Ureter (tissue), 1 donor: ENCODE data around the gene HIPK2. TPM values are rescaled to one million over a fixed set of nuclear protein-coding genes. Genes with fewer than 3 reads are reported as not detected.
"Not testable (repeated sequence)": the region's sequence is repeated elsewhere in the genome, so short reads cannot be mapped to it uniquely, and the experiment has no call there.

Experiments
- DNase-seq: peaks from one replicate; pipeline ENCODE4 v3.0.0-alpha.2; 2020; ENCODE audit warnings: low spot score
- total RNA-seq: library from RNA; stranded (reverse); gene quantifications from one replicate; pipeline ENCODE4 v1.2.4, GENCODE V29; 2023
- donor health status: DM: yes; HTN: yes; CAD: no.

Gene HIPK2
- total RNA-seq, 1 donor from 2014 or later: 48.2 TPM

GRCh38 chr7:139673230-139673629 lies 104.6 kb downstream of the HIPK2 start:
- DNase-seq: no peak

- no peak for DNase-seq
These were observed 105.8 kb downstream of the HIPK2 start for GRCh38 chr7:139671967-139672366.

- not testable (repeated sequence) for DNase-seq
These were observed 107.1 kb downstream of the HIPK2 start for GRCh38 chr7:139670662-139671061.

- no peak for DNase-seq
These were observed 108.4 kb downstream of the HIPK2 start for GRCh38 chr7:139669106-139670061.

GRCh38 chr7:139667377-139667776 lies 110.4 kb downstream of the HIPK2 start:
- DNase-seq: no peak

GRCh38 chr7:139666501-139666900 lies 111.3 kb downstream of the HIPK2 start:
- no peak for DNase-seq

GRCh38 chr7:139664434-139664833 lies 113.4 kb downstream of the HIPK2 start:
- no peak for DNase-seq

- DNase-seq: no peak
These were observed 114.1 kb downstream of the HIPK2 start for GRCh38 chr7:139663608-139664177.

- no peak for DNase-seq
These were observed 115.9 kb downstream of the HIPK2 start for GRCh38 chr7:139661903-139662302.

GRCh38 chr7:139661043-139661440 lies 116.8 kb downstream of the HIPK2 start:
- no peak for DNase-seq

GRCh38 chr7:139660317-139661042 lies 117.3 kb downstream of the HIPK2 start:
- no peak for DNase-seq

- DNase-seq: no peak
These were observed 117.9 kb downstream of the HIPK2 start for GRCh38 chr7:139659922-139660316.

- DNase-seq: no peak
These were observed 118.7 kb downstream of the HIPK2 start for GRCh38 chr7:139658908-139659675.

- no peak for DNase-seq
These were observed 119.5 kb downstream of the HIPK2 start for GRCh38 chr7:139658296-139658695.

GRCh38 chr7:139657725-139658124 lies 120.1 kb downstream of the HIPK2 start:
- DNase-seq: no peak

GRCh38 chr7:139656387-139656786 lies 121.4 kb downstream of the HIPK2 start:
- no peak for DNase-seq

GRCh38 chr7:139655305-139655704 lies 122.5 kb downstream of the HIPK2 start:
- DNase-seq: no peak

GRCh38 chr7:139654276-139655181 lies 123.3 kb downstream of the HIPK2 start:
- no peak for DNase-seq

GRCh38 chr7:139651914-139652313 lies 125.9 kb downstream of the HIPK2 start:
- DNase-seq: no peak

GRCh38 chr7:139651308-139651707 lies 126.5 kb downstream of the HIPK2 start:
- no peak for DNase-seq
